ENCODE results near the gene FOCAD.

FOCAD gene

DNA sequence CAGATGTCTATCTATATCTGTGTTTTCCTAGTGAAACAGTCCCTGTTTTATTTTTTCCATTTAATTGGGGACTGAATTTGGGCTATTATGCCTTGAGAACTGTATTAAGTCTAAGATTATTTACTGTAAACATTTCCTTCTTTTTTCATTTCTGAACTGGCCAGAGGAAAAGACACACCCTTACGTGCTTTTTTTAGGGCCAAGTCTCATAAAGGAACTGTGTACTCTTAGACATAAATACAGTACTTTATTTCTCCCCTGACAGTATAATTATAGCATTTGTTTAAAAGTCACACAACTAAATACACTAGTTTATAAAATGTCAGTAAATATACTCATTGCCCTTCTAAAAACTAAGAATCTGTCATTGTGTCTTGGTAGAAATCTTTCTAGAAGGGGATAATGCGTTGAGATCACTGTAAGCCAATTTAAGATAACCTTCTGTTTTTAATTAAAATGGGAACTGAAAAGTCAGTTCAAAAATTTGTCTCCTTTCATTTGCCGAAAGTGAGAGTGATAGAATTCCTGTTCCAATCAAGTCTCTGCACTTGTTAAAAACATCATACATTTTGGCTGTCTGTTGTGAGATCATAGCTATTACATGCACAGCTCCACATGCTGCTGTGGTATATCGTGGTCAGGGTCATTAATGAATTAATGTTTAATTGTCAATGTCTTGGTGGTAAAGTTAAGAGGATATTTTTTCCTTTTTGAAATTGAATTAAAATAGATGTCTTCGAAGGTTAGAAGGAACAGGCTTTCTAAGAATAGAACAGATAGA, 132.1 kb downstream of the FOCAD start (continued):
- TF ChIP-seq, protein P1, sequence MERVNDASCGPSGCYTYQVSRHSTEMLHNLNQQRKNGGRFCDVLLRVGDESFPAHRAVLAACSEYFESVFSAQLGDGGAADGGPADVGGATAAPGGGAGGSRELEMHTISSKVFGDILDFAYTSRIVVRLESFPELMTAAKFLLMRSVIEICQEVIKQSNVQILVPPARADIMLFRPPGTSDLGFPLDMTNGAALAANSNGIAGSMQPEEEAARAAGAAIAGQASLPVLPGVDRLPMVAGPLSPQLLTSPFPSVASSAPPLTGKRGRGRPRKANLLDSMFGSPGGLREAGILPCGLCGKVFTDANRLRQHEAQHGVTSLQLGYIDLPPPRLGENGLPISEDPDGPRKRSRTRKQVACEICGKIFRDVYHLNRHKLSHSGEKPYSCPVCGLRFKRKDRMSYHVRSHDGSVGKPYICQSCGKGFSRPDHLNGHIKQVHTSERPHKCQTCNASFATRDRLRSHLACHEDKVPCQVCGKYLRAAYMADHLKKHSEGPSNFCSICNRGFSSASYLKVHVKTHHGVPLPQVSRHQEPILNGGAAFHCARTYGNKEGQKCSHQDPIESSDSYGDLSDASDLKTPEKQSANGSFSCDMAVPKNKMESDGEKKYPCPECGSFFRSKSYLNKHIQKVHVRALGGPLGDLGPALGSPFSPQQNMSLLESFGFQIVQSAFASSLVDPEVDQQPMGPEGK (CRISPR knock-in tag; IDR thresholded peaks at IDR 0.05; ENCODE audit: borderline replicate concordance), result no peak
- TF ChIP-seq ZNF8 (CRISPR knock-in tag; IDR thresholded peaks at IDR 0.05) (no peak), ESRRG (CRISPR knock-in tag; IDR thresholded peaks at IDR 0.05) (no peak), GLIS3 (CRISPR knock-in tag; IDR thresholded peaks at IDR 0.05) (no peak), RARB (CRISPR knock-in tag; IDR thresholded peaks at IDR 0.05) (no peak)

DNA sequence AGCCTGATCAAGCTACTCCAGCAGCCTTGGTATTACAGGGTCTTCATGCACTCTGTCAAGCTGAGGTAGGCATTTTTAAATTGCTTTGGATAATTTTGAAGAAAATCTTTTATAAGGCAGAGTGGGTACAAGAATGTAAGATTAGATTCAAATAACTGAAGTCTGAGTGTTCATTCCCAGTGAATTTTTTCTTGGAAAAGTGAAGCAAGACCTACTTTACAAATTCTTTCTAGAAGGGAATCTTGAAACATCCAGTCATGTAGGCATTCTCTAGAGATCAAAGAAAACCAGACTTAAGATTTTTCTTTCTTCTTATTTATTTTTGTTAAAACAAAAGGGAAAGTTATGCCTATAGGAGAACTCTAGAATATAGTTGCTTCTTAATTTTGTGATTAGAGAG, 139.0 kb downstream of the FOCAD start:
- TF ChIP-seq ZC3H10 (CRISPR knock-in tag; IDR thresholded peaks at IDR 0.05) (no peak), SNAI2 (CRISPR knock-in tag; IDR thresholded peaks at IDR 0.05) (no peak), CSDC2 (CRISPR knock-in tag; IDR thresholded peaks at IDR 0.05) (no peak), OSR1 (CRISPR knock-in tag; IDR thresholded peaks at IDR 0.05) (no peak), ZNF70 (CRISPR knock-in tag; IDR thresholded peaks at IDR 0.05) (no peak), TCF4 (CRISPR knock-in tag; IDR thresholded peaks at IDR 0.05; ENCODE audit: borderline replicate concordance) (no peak), ZFP30 (CRISPR knock-in tag; IDR thresholded peaks at IDR 0.05) (no peak), GLIS3 (CRISPR knock-in tag; IDR thresholded peaks at IDR 0.05) (no peak), ARNTL (CRISPR knock-in tag; IDR thresholded peaks at IDR 0.05; ENCODE audit: borderline replicate concordance, low read depth) (no peak), ZNF8 (CRISPR knock-in tag; IDR thresholded peaks at IDR 0.05) (no peak), PPARA (CRISPR knock-in tag; IDR thresholded peaks at IDR 0.05; ENCODE audit: borderline replicate concordance) (no peak)
- TF ChIP-seq, protein P2, sequence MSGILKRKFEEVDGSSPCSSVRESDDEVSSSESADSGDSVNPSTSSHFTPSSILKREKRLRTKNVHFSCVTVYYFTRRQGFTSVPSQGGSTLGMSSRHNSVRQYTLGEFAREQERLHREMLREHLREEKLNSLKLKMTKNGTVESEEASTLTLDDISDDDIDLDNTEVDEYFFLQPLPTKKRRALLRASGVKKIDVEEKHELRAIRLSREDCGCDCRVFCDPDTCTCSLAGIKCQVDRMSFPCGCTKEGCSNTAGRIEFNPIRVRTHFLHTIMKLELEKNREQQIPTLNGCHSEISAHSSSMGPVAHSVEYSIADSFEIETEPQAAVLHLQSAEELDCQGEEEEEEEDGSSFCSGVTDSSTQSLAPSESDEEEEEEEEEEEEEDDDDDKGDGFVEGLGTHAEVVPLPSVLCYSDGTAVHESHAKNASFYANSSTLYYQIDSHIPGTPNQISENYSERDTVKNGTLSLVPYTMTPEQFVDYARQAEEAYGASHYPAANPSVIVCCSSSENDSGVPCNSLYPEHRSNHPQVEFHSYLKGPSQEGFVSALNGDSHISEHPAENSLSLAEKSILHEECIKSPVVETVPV (CRISPR knock-in tag; IDR thresholded peaks at IDR 0.05), result no peak
- TF ChIP-seq, protein P3, sequence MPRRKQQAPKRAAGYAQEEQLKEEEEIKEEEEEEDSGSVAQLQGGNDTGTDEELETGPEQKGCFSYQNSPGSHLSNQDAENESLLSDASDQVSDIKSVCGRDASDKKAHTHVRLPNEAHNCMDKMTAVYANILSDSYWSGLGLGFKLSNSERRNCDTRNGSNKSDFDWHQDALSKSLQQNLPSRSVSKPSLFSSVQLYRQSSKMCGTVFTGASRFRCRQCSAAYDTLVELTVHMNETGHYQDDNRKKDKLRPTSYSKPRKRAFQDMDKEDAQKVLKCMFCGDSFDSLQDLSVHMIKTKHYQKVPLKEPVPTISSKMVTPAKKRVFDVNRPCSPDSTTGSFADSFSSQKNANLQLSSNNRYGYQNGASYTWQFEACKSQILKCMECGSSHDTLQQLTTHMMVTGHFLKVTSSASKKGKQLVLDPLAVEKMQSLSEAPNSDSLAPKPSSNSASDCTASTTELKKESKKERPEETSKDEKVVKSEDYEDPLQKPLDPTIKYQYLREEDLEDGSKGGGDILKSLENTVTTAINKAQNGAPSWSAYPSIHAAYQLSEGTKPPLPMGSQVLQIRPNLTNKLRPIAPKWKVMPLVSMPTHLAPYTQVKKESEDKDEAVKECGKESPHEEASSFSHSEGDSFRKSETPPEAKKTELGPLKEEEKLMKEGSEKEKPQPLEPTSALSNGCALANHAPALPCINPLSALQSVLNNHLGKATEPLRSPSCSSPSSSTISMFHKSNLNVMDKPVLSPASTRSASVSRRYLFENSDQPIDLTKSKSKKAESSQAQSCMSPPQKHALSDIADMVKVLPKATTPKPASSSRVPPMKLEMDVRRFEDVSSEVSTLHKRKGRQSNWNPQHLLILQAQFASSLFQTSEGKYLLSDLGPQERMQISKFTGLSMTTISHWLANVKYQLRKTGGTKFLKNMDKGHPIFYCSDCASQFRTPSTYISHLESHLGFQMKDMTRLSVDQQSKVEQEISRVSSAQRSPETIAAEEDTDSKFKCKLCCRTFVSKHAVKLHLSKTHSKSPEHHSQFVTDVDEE (CRISPR knock-in tag; IDR thresholded peaks at IDR 0.05), result no peak
- TF ChIP-seq, protein P4, sequence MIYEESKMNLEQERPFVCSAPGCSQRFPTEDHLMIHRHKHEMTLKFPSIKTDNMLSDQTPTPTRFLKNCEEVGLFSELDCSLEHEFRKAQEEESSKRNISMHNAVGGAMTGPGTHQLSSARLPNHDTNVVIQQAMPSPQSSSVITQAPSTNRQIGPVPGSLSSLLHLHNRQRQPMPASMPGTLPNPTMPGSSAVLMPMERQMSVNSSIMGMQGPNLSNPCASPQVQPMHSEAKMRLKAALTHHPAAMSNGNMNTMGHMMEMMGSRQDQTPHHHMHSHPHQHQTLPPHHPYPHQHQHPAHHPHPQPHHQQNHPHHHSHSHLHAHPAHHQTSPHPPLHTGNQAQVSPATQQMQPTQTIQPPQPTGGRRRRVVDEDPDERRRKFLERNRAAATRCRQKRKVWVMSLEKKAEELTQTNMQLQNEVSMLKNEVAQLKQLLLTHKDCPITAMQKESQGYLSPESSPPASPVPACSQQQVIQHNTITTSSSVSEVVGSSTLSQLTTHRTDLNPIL (CRISPR knock-in tag; IDR thresholded peaks at IDR 0.05; ENCODE audit: low read depth), result no peak
- no peak for ATAC-seq

DNA sequence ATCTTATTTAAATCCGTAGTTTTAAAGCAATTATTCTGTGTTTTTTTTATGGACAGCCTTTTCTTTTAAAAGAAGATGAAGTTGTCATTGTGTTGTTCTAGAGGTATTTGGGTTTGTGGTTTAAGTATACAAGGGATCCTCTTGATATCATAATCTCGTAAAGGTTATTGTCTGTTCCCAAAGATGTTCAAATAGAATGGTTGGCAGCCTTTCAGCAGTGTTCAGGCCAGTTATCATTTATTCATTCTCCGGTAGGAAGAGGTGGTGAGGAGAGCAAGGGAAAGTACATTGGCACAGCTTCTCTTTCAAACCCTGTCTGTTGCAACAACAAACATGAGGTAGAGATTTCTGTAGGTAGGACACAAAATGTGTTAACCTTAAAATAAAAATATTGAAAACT, 147.0 kb downstream of the FOCAD start:
- no peak for ATAC-seq
- TF ChIP-seq ESRRG (CRISPR knock-in tag; IDR thresholded peaks at IDR 0.05), result no peak
- no peak for TF ChIP-seq ZC3H10 (CRISPR knock-in tag; IDR thresholded peaks at IDR 0.05)
- no peak for TF ChIP-seq BACH2 (CRISPR knock-in tag; IDR thresholded peaks at IDR 0.05; ENCODE audit: borderline replicate concordance)
- no peak for TF ChIP-seq ZFP30 (CRISPR knock-in tag; IDR thresholded peaks at IDR 0.05)
- TF ChIP-seq ISL1 (CRISPR knock-in tag; IDR thresholded peaks at IDR 0.05), result no peak
- no peak for TF ChIP-seq ARNTL (CRISPR knock-in tag; IDR thresholded peaks at IDR 0.05; ENCODE audit: borderline replicate concordance, low read depth)
- no peak for TF ChIP-seq RARB (CRISPR knock-in tag; IDR thresholded peaks at IDR 0.05)
- no peak for TF ChIP-seq CSDC2 (CRISPR knock-in tag; IDR thresholded peaks at IDR 0.05)
- no peak for TF ChIP-seq SNAI2 (CRISPR knock-in tag; IDR thresholded peaks at IDR 0.05)
- TF ChIP-seq GLIS3 (CRISPR knock-in tag; IDR thresholded peaks at IDR 0.05), result no peak
- TF ChIP-seq, protein P5, sequence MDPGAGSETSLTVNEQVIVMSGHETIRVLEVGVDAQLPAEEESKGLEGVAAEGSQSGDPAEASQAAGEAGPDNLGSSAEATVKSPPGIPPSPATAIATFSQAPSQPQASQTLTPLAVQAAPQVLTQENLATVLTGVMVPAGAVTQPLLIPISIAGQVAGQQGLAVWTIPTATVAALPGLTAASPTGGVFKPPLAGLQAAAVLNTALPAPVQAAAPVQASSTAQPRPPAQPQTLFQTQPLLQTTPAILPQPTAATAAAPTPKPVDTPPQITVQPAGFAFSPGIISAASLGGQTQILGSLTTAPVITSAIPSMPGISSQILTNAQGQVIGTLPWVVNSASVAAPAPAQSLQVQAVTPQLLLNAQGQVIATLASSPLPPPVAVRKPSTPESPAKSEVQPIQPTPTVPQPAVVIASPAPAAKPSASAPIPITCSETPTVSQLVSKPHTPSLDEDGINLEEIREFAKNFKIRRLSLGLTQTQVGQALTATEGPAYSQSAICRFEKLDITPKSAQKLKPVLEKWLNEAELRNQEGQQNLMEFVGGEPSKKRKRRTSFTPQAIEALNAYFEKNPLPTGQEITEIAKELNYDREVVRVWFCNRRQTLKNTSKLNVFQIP (CRISPR knock-in tag; IDR thresholded peaks at IDR 0.05; ENCODE audit: borderline replicate concordance, low read depth), result no peak
- TF ChIP-seq, protein P3 (CRISPR knock-in tag; IDR thresholded peaks at IDR 0.05), result no peak
- TF ChIP-seq ZNF70 (CRISPR knock-in tag; IDR thresholded peaks at IDR 0.05), result no peak
- no peak for TF ChIP-seq OSR1 (CRISPR knock-in tag; IDR thresholded peaks at IDR 0.05)

All from SK-N-SH treated with all-trans-retinoic acid at 6 μM for 48 hours (cell line).